Prostate gland (tissue), 2 donors: ENCODE data around the gene TRMU. TPM values are rescaled to one million over a fixed set of nuclear protein-coding genes. Genes with fewer than 3 reads are reported as not detected.

ENCODE experiments used
- DNase-seq: peaks from one replicate; pipeline ENCODE4 v3.0.0-alpha.2; 2019; ENCODE audit warnings: low spot score
- H3K27ac ChIP-seq, 2 donors: fragments of 200-600 bp; sonication (generic); 2 replicates each; pipeline ENCODE4 v1.5.1; 2017 to 2019
- H3K27me3 ChIP-seq: fragments of 200-600 bp; sonication (generic); replicated peaks from 2 replicates; pipeline ENCODE4 v1.5.1; 2019; ENCODE audit not compliant: insufficient read depth
- H3K36me3 ChIP-seq, 2 donors: fragments of 200-600 bp; sonication (generic); 1 replicate in 1 of 2; 2 replicates in 1 of 2; pipeline versions ENCODE4 v1.5.1 to v1.8.1; 2017 to 2019
- H3K4me1 ChIP-seq: fragments of 200-600 bp; sonication (generic); replicated peaks from 2 replicates; pipeline ENCODE4 v1.5.1; 2019
- H3K4me3 ChIP-seq, 2 donors: fragments of 200-600 bp; sonication (generic); 2 replicates each; pipeline ENCODE4 v1.5.1; 2017 to 2019
- H3K9me3 ChIP-seq: fragments of 200-600 bp; sonication (generic); 2 replicates; pipeline ENCODE4 v1.5.1; 2017
- POLR2A ChIP-seq: fragments of 450-650 bp; IDR thresholded peaks from one replicate; pipeline ENCODE4 v1.6.1; 2016; ENCODE audit warnings: antibody characterized with exemption, mild to moderate bottlenecking
- POLR2AphosphoS5 ChIP-seq: sonication (generic); formaldehyde crosslinking; IDR thresholded peaks from one replicate; pipeline ENCODE4 v1.6.1; 2017; ENCODE audit warnings: antibody characterized with exemption
- WGBS: methylation state at CpG from one replicate; pipeline ENCODE4 v1.1.5; 2018; 5-methylcytosine and 5-hydroxymethylcytosine counted together
- intact Hi-C: fragments of 100-400 bp; cut with DNase I; formaldehyde crosslinking; loops from one replicate; pipeline ENCODE4 v1.14.2; 2022
- total RNA-seq, 2 donors: library from RNA; depleted of rRNA; stranded (reverse); fragments of >200 nt; gene quantifications; one replicate each; pipeline ENCODE4 v1.1.0, GENCODE V29; 2016
- TF ChIP-seq, protein P1 (sequence below), 4 experiments: fragments of 200-600 bp in 2 of 4; fragments of 450-650 bp in 2 of 4; sonication (generic) in 2 of 4; IDR thresholded peaks; 1 replicate in 3 of 4; 2 replicates in 1 of 4; pipeline ENCODE4 v1.5.1; 2016 to 2019; ENCODE audit warnings: antibody characterized with exemption in 4 of 4, mild to moderate bottlenecking in 2 of 4, moderate library complexity in 2 of 4

TRMU gene
- total RNA-seq, 2 donors from 2014 or later = 35.1 to 52.9 TPM

DNA sequence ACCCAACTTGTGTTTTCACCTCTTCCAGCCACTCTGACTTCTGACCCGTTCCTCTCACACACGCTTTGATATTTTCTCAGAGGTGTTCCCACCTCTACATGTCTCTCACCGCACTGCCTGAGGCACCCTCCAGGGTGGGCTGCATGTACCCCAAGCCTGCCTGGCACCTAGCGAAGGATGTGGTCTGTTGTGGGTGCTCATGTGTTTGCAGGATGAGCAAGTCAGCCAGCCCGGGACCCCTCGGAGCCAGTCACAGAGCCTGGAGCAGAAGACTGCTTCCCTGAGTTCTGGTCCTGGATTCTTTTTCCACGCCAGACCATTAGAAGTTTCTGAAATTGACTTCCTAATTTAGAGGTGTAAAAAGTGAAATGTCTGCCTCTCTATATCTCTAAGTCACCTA lies 35.0 kb upstream of the TRMU start:
- H3K4me1 ChIP-seq = no peaks in the 10 kb centered on the region
- H3K27ac ChIP-seq = no peak overlapping the region
- H3K27me3 ChIP-seq = no peaks in the 10 kb centered on the region
- H3K4me3 ChIP-seq = no peak overlapping the region
- WGBS = 100% methylated on average over 7 of the region's 7 CpGs
- H3K9me3 ChIP-seq = no peaks in the 10 kb centered on the region
- no peaks in the 10 kb centered on the region for H3K36me3 ChIP-seq
- TF ChIP-seq, protein P1, sequence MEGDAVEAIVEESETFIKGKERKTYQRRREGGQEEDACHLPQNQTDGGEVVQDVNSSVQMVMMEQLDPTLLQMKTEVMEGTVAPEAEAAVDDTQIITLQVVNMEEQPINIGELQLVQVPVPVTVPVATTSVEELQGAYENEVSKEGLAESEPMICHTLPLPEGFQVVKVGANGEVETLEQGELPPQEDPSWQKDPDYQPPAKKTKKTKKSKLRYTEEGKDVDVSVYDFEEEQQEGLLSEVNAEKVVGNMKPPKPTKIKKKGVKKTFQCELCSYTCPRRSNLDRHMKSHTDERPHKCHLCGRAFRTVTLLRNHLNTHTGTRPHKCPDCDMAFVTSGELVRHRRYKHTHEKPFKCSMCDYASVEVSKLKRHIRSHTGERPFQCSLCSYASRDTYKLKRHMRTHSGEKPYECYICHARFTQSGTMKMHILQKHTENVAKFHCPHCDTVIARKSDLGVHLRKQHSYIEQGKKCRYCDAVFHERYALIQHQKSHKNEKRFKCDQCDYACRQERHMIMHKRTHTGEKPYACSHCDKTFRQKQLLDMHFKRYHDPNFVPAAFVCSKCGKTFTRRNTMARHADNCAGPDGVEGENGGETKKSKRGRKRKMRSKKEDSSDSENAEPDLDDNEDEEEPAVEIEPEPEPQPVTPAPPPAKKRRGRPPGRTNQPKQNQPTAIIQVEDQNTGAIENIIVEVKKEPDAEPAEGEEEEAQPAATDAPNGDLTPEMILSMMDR (IDR thresholded peaks at IDR 0.05) = no peak
- TF ChIP-seq POLR2AphosphoS5 (no peak), POLR2A (no peak)
- intact Hi-C loops = no loop called here
- DNase-seq = no peak

DNA sequence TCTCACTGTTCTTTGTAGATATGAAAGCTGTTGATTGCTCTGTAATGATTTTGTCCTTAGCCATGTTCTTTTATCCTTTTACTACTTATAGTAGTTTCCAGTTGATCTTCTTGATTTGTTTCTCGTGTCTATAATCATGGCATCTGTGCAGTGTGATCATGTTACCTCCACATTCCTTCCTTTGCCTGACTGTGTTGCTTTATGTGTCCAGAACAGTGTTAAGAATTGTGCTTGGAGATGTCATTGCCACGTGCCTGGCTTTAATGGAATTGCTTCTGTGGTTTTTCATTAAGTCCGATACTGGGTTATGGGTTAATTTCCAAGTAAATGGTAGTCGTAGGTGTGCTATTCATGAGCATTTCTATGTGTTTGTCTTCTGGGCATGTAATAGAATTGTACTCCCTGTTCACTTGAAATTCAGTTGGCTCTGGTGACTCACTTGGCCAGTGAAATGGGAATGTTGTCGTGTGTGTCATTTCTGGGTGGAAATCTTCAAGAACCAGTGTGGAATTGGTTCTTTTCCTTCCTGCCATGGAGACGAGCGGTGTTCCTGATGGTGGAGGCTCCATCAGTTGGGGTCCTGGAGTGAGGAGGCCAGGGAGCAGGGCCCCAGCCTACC lies 32.1 kb upstream of the TRMU start:
- no peaks in the 10 kb centered on the region for H3K4me1 ChIP-seq
- 84% methylated on average over 7 of the region's 7 CpGs for WGBS
- H3K4me3 ChIP-seq = no peak overlapping the region
- H3K9me3 ChIP-seq = no peaks in the 10 kb centered on the region
- intact Hi-C loops = no loop called here
- H3K36me3 ChIP-seq = no peaks in the 10 kb centered on the region
- H3K27ac ChIP-seq = no peak overlapping the region
- no peaks in the 10 kb centered on the region for H3K27me3 ChIP-seq
- no peak for DNase-seq
- TF ChIP-seq, protein P1 (IDR thresholded peaks at IDR 0.05) = no peak
- TF ChIP-seq POLR2A = no peak
- no peak for TF ChIP-seq POLR2AphosphoS5

DNA sequence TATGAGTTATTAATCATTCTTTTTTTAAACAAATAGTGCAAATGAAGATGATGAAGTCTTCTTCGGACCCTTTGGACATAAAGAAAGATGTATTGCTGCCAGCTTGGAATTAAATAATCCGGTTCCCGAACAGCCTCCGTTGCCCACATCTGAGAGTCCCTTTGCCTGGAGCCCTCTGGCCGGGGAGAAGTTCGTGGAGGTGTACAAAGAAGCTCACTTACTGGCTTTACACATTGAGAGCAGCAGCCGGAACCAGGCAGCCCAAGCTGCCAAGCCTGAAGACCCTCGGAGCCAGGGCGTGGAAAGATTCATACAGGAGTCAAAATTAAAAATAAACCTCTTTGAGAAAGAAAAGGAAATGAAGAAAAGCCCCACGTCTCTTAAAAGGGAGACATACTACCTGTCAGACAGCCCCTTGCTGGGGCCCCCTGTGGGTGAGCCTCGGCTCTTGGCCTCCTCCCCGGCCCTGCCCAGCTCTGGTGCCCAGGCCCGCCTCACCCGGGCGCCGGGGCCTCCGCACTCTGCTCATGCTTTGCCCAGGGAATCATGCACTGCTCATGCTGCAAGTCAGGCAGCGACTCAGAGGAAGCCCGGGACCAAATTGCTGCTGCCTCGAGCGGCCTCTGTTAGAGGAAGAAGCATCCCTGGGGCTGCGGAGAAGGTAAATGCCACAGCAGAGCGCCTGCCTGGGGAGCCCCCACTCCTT lies 27.1 kb upstream of the TRMU start:
- TF ChIP-seq POLR2A (no peak), POLR2AphosphoS5 (no peak)
- TF ChIP-seq, protein P1 (IDR thresholded peaks at IDR 0.05) = no peak
- H3K27me3 ChIP-seq = no peaks in the 10 kb centered on the region
- WGBS = 86% methylated on average over 23 of the region's 23 CpGs
- DNase-seq = no peak
- no peaks in the 10 kb centered on the region for H3K36me3 ChIP-seq
- H3K4me1 ChIP-seq = no peaks in the 10 kb centered on the region
- H3K4me3 ChIP-seq = no peak overlapping the region
- no peaks in the 10 kb centered on the region for H3K9me3 ChIP-seq
- no peak overlapping the region for H3K27ac ChIP-seq
- intact Hi-C loops = no loop called here

GRCh38 chr22:46309526-46310085 lies 25.9 kb upstream of the TRMU start:
- no peak overlapping the region for H3K27ac ChIP-seq
- no peaks in the 10 kb centered on the region for H3K27me3 ChIP-seq
- no peaks in the 10 kb centered on the region for H3K4me1 ChIP-seq
- no peaks in the 10 kb centered on the region for H3K36me3 ChIP-seq
- DNase-seq = no peak
- no peak for TF ChIP-seq POLR2AphosphoS5
- TF ChIP-seq POLR2A = no peak
- TF ChIP-seq, protein P1 (IDR thresholded peaks at IDR 0.05) = no peak
- 94% methylated on average over 15 of the region's 15 CpGs for WGBS
- intact Hi-C loops = loop anchor here (5.0 kb wide), 1 partner anchor 312 kb away; no protein-coding TSS in a partner anchor
- H3K4me3 ChIP-seq = no peak overlapping the region
- H3K9me3 ChIP-seq = no peaks in the 10 kb centered on the region
